IMR-90 (cell line): ENCODE results near the gene SMCHD1. TPM values are rescaled to one million over a fixed set of nuclear protein-coding genes. Genes with fewer than 3 reads are reported as not detected.

Source experiments
- ATAC-seq: fragments of 200-7000 bp; cut with Tn5 transposase; 2 replicates; pipeline ENCODE4 v1.9.1; 2020; ENCODE audit warnings: low read depth, mild to moderate bottlenecking, moderate library complexity
- BruUV-seq: library from RNA; stranded (reverse); fragments of 400-500 nt; replicated peaks from 2 replicates; lab custom pipeline; 2021; lab: Mats Ljungman, UMichigan
- CTCF ChIA-PET: fragments of 300-600 bp; formaldehyde crosslinking; extraction: SDS; loops from one replicate; lab custom pipeline; 2021; ENCODE audit warnings: antibody characterized with exemption; lab: Yijun Ruan, JAX
- POLR2A ChIA-PET: fragments of 300-600 bp; sonication (Branson Sonifier 250); formaldehyde crosslinking; loops from one replicate; lab custom pipeline; 2022; ENCODE audit warnings: antibody characterized with exemption; ENCODE audit not compliant: unreplicated experiment; lab: Charles Lee
- DNase-seq: peaks from one replicate; pipeline ENCODE4 v3.0.0; 2013
- H2AFZ ChIP-seq: replicated peaks from 2 replicates; pipeline ENCODE3; 2013; ENCODE audit warnings: low read length, mild to moderate bottlenecking; ENCODE audit not compliant: poor library complexity
- H2AK5ac ChIP-seq: 2 replicates; pipeline ENCODE4 v1.6.1; 2013; ENCODE audit warnings: low read depth, low read length, inconsistent platforms
- H2AK9ac ChIP-seq: replicated peaks from 2 replicates; pipeline ENCODE3; 2013; ENCODE audit warnings: mild to moderate bottlenecking, low read depth, low read length, moderate library complexity; ENCODE audit not compliant: poor library complexity
- H2BK120ac ChIP-seq: 2 replicates; pipeline ENCODE4 v1.6.1; 2013; ENCODE audit warnings: low read depth, low read length, inconsistent platforms
- H2BK15ac ChIP-seq: 3 replicates; pipeline ENCODE4 v1.6.1; 2013; ENCODE audit warnings: low read depth, low read length, inconsistent platforms
- H2BK20ac ChIP-seq: 2 replicates; pipeline ENCODE4 v1.6.1; 2013; ENCODE audit warnings: low read depth, mild to moderate bottlenecking, inconsistent platforms, low read length, moderate library complexity
- H2BK5ac ChIP-seq: 2 replicates; pipeline ENCODE4 v1.6.1; 2013; ENCODE audit warnings: mild to moderate bottlenecking, low read depth, low read length, inconsistent platforms; ENCODE audit not compliant: poor library complexity, severe bottlenecking
- H3K14ac ChIP-seq: replicated peaks from 2 replicates; pipeline ENCODE4 v1.6.1; 2013; ENCODE audit warnings: low read depth, low read length, inconsistent platforms
- H3K18ac ChIP-seq: 2 replicates; pipeline ENCODE4 v1.6.1; 2013; ENCODE audit warnings: low read depth, low read length, control low read depth
- H3K23ac ChIP-seq: 2 replicates; pipeline ENCODE4 v1.6.1; 2013; ENCODE audit warnings: low read depth, low read length, inconsistent platforms
- H3K27ac ChIP-seq: 2 replicates; pipeline ENCODE4 v1.5.1; 2013; ENCODE audit warnings: mild to moderate bottlenecking, control low read depth, low read length; ENCODE audit not compliant: insufficient read depth
- H3K27me3 ChIP-seq: 2 replicates; pipeline ENCODE4 v1.6.1; 2013; ENCODE audit warnings: low read length; ENCODE audit not compliant: control insufficient read depth, insufficient read depth
- H3K36me3 ChIP-seq: 2 replicates; pipeline ENCODE4 v1.6.1; 2013; ENCODE audit warnings: low read length, mixed read lengths; ENCODE audit not compliant: control insufficient read depth, insufficient read depth
- H3K4ac ChIP-seq: 2 replicates; pipeline ENCODE4 v1.6.1; 2013; ENCODE audit warnings: low read depth, low read length, inconsistent platforms
- H3K4me1 ChIP-seq: 2 replicates; pipeline ENCODE4 v1.6.1; 2013; ENCODE audit warnings: low read length, mixed read lengths; ENCODE audit not compliant: control insufficient read depth, insufficient read depth
- H3K4me2 ChIP-seq: 2 replicates; pipeline ENCODE4 v1.6.1; 2013; ENCODE audit warnings: low read depth, mild to moderate bottlenecking, control low read depth, low read length, moderate library complexity
- H3K4me3 ChIP-seq: 2 replicates; pipeline ENCODE4 v1.5.1; 2013; ENCODE audit warnings: low read depth, mild to moderate bottlenecking, control low read depth, low read length, moderate library complexity; ENCODE audit not compliant: insufficient read depth
- H3K56ac ChIP-seq: 2 replicates; pipeline ENCODE4 v1.6.1; 2013; ENCODE audit warnings: low read length, inconsistent platforms; ENCODE audit not compliant: insufficient read depth; ENCODE audit errors: extremely low read depth
- H3K79me1 ChIP-seq, 2 experiments: 2 replicates each; pipeline ENCODE4 v1.6.1; 2013; ENCODE audit warnings: low read length in 2 of 2, inconsistent platforms in 1 of 2, low read depth in 1 of 2
- H3K9ac ChIP-seq: 2 replicates; pipeline ENCODE4 v1.6.1; 2013; ENCODE audit warnings: low read depth, low read length, control low read depth
- H3K9me1 ChIP-seq: 2 replicates; pipeline ENCODE4 v1.6.1; 2013; ENCODE audit warnings: low read length, inconsistent platforms; ENCODE audit not compliant: insufficient read depth
- H3K9me3 ChIP-seq: 2 replicates; pipeline ENCODE4 v1.6.1; 2013; ENCODE audit warnings: low read length; ENCODE audit not compliant: control insufficient read depth, insufficient read depth
- H4K20me1 ChIP-seq: 2 replicates; pipeline ENCODE4 v1.6.1; 2013; ENCODE audit warnings: low read length, inconsistent platforms; ENCODE audit not compliant: insufficient read depth
- H4K5ac ChIP-seq: 2 replicates; pipeline ENCODE4 v1.6.1; 2013; ENCODE audit warnings: mild to moderate bottlenecking, low read depth, low read length, control low read depth
- H4K8ac ChIP-seq, 2 experiments: 2 replicates each; pipeline ENCODE4 v1.6.1; 2013; ENCODE audit warnings: low read depth in 2 of 2, low read length in 2 of 2, control low read depth in 1 of 2, inconsistent platforms in 1 of 2
- H4K91ac ChIP-seq: 2 replicates; pipeline ENCODE4 v1.6.1; 2013; ENCODE audit warnings: low read depth, low read length, inconsistent platforms; ENCODE audit not compliant: insufficient read depth
- BHLHE40 ChIP-seq: fragments of 150-350 bp; IDR thresholded peaks from 2 replicates; pipeline ENCODE4 v1.6.1; 2016; ENCODE audit warnings: mild to moderate bottlenecking, low read depth, low read length
- CEBPB ChIP-seq: IDR thresholded peaks from 2 replicates; pipeline ENCODE4 v1.6.1; 2012; ENCODE audit warnings: low read depth, low read length, improper control_type of control experiment
- CHD1 ChIP-seq: IDR thresholded peaks from 2 replicates; pipeline ENCODE4 v1.6.1; 2012; ENCODE audit warnings: low read depth, low read length, improper control_type of control experiment
- CTCF ChIP-seq: conservative IDR thresholded peaks from 2 replicates; pipeline ENCODE4 v1.5.1; 2012; ENCODE audit warnings: mild to moderate bottlenecking, low read depth, low read length, improper control_type of control experiment
- ELK1 ChIP-seq: fragments of 150-350 bp; IDR thresholded peaks from 2 replicates; pipeline ENCODE4 v1.6.1; 2016; ENCODE audit warnings: low read depth, mild to moderate bottlenecking, low read length, moderate library complexity, borderline replicate concordance
- FOS ChIP-seq: fragments of 150-350 bp; IDR thresholded peaks from 2 replicates; pipeline ENCODE4 v1.6.1; 2016; ENCODE audit warnings: low read depth, low read length
- MAFK ChIP-seq: IDR thresholded peaks from 2 replicates; pipeline ENCODE4 v1.6.1; 2012; ENCODE audit warnings: low read depth, low read length, improper control_type of control experiment
- MAZ ChIP-seq: IDR thresholded peaks from 2 replicates; pipeline ENCODE4 v1.6.1; 2012; ENCODE audit warnings: low read depth, mild to moderate bottlenecking, low read length, improper control_type of control experiment, moderate library complexity, borderline replicate concordance
- MXI1 ChIP-seq: IDR thresholded peaks from 2 replicates; pipeline ENCODE4 v1.6.1; 2012; ENCODE audit warnings: low read depth, mild to moderate bottlenecking, low read length, moderate library complexity, borderline replicate concordance
- NFE2L2 ChIP-seq: fragments of 150-350 bp; IDR thresholded peaks from 2 replicates; pipeline ENCODE4 v1.6.1; 2016; ENCODE audit warnings: low read depth, mild to moderate bottlenecking, low read length
- POLR2A ChIP-seq: IDR thresholded peaks from 2 replicates; pipeline ENCODE4 v1.6.1; 2012; ENCODE audit warnings: mild to moderate bottlenecking, low read depth, low read length
- RAD21 ChIP-seq: IDR thresholded peaks from 2 replicates; pipeline ENCODE4 v1.6.1; 2012; ENCODE audit warnings: low read length, improper control_type of control experiment
- RCOR1 ChIP-seq: IDR thresholded peaks from 2 replicates; pipeline ENCODE4 v1.6.1; 2012; ENCODE audit warnings: mild to moderate bottlenecking, low read length, improper control_type of control experiment; ENCODE audit not compliant: insufficient replicate concordance
- RFX5 ChIP-seq: IDR thresholded peaks from 2 replicates; pipeline ENCODE4 v1.8.0; 2012; ENCODE audit warnings: low read depth, mild to moderate bottlenecking, low read length, moderate library complexity
- SMC3 ChIP-seq: fragments of 150-350 bp; IDR thresholded peaks from 2 replicates; pipeline ENCODE4 v1.6.1; 2016; ENCODE audit warnings: low read depth, mild to moderate bottlenecking, antibody characterized with exemption, low read length, moderate library complexity
- USF2 ChIP-seq: fragments of 150-350 bp; IDR thresholded peaks from 2 replicates; pipeline ENCODE4 v1.6.1; 2017; ENCODE audit warnings: mild to moderate bottlenecking, antibody characterized with exemption, low read length, low read depth
- WGBS, 2 experiments: methylation state at CpG; one replicate each; pipeline versions ENCODE4 v1.1.5 to v1.1.7; 2013; ENCODE audit warnings: missing lambda C conversion rate in 2 of 2; ENCODE audit not compliant: insufficient read length in 1 of 2; ENCODE audit errors: extremely low coverage in 2 of 2; 5-methylcytosine and 5-hydroxymethylcytosine counted together
- dilution Hi-C: fragments of 300-500 bp; cut with HindIII; formaldehyde crosslinking; loops from one replicate; pipeline ENCODE4 v1.14.3; 2018; ENCODE audit warnings: low sequenced_read_pairs; ENCODE audit not compliant: unreplicated experiment
- in situ Hi-C: fragments of 300-500 bp; cut with MboI; formaldehyde crosslinking; loops from 3 replicates; pipeline ENCODE4 v1.14.3; 2019; ENCODE audit warnings: low sequenced_read_pairs, inconsistent platforms, mixed read lengths
- intact Hi-C: fragments of 100-400 bp; cut with micrococcal nuclease; formaldehyde crosslinking; loops from 2 replicates; pipeline ENCODE4 v1.10.0; 2022
- polyA plus RNA-seq, 3 experiments: library from polyadenylated mRNA; depleted of rRNA; stranded (reverse); fragments of >200 nt; gene quantifications; 2 replicates each; pipeline ENCODE4 v1.2.3, GENCODE V29; 2012; ENCODE audit warnings: low replicate concordance in 1 of 3
- total RNA-seq: library from RNA; depleted of rRNA; stranded (reverse); fragments of >200 nt; gene quantifications from 2 replicates; pipeline ENCODE4 v1.2.3, GENCODE V29; 2012

Gene SMCHD1
- total and polyA plus RNA-seq, 2 of the 4 experiments (the other 2 are of a cell fraction) = 14.8 to 47.3 TPM

- H3K9me1 ChIP-seq = no peaks in the 10 kb centered on the region
- H4K20me1 ChIP-seq = no peaks in the 10 kb centered on the region
- no peak overlapping the region for H2AK5ac ChIP-seq
- H3K9me3 ChIP-seq = no peaks in the 10 kb centered on the region
- H3K27ac ChIP-seq = no peak overlapping the region
- DNase-seq (no peak), ATAC-seq (no peak)
- H3K36me3 ChIP-seq = no peaks in the 10 kb centered on the region
- H2AFZ ChIP-seq = no peak overlapping the region
- no peak overlapping the region for H3K4me2 ChIP-seq
- no peak overlapping the region for H2BK20ac ChIP-seq
- no peak overlapping the region for H2BK120ac ChIP-seq
- H3K18ac ChIP-seq = no peak overlapping the region
- TF ChIP-seq USF2 (no peak), MXI1 (no peak), NFE2L2 (no peak), BHLHE40 (no peak), POLR2A (no peak), RFX5 (no peak), ELK1 (no peak), SMC3 (no peak), CTCF (no peak), MAFK (no peak), CHD1 (no peak), CEBPB (no peak), RAD21 (no peak), RCOR1 (no peak), FOS (no peak), MAZ (no peak)
- H3K14ac ChIP-seq = no peak overlapping the region
- H3K9ac ChIP-seq = no peak overlapping the region
- H3K23ac ChIP-seq = no peak overlapping the region
- H4K8ac ChIP-seq = no peak overlapping the region
- no peaks in the 10 kb centered on the region for H3K79me1 ChIP-seq
- no peak overlapping the region for H2BK15ac ChIP-seq
- no peak overlapping the region for H3K4ac ChIP-seq
- intact Hi-C loops (no loop called here), in situ Hi-C loops (no loop called here), dilution Hi-C loops (no loop called here)
- no peak overlapping the region for H4K91ac ChIP-seq
- H2AK9ac ChIP-seq = no peak overlapping the region
- H3K27me3 ChIP-seq = peaks cover 11% of the 10 kb centered on the region
- no peak overlapping the region for H4K5ac ChIP-seq
- H3K4me1 ChIP-seq = peaks cover 2% of the 10 kb centered on the region; the same call in 1 of the 2 replicates
- no peak overlapping the region for H2BK5ac ChIP-seq
- no CpG with 5 or more reads among the region's 3 CpGs for WGBS, 2 experiments
- ChIA-PET POLR2A (no interaction called here), CTCF (no interaction called here)
- no peak overlapping the region for H3K4me3 ChIP-seq
- no peak overlapping the region for H3K56ac ChIP-seq
- no TSS peak for BruUV-seq
These were observed 170.2 kb downstream of the SMCHD1 start for GRCh38 chr18:2825613-2826175.
